ENCODE results near the gene OPALIN. TPM values are rescaled to one million over a fixed set of nuclear protein-coding genes. Genes with fewer than 3 reads are reported as not detected.
A peak's percentile ranks its signal among the peaks of the same experiment; 100 is the strongest.

The OPALIN gene
- total RNA-seq, 1 donor = not detected

DNA sequence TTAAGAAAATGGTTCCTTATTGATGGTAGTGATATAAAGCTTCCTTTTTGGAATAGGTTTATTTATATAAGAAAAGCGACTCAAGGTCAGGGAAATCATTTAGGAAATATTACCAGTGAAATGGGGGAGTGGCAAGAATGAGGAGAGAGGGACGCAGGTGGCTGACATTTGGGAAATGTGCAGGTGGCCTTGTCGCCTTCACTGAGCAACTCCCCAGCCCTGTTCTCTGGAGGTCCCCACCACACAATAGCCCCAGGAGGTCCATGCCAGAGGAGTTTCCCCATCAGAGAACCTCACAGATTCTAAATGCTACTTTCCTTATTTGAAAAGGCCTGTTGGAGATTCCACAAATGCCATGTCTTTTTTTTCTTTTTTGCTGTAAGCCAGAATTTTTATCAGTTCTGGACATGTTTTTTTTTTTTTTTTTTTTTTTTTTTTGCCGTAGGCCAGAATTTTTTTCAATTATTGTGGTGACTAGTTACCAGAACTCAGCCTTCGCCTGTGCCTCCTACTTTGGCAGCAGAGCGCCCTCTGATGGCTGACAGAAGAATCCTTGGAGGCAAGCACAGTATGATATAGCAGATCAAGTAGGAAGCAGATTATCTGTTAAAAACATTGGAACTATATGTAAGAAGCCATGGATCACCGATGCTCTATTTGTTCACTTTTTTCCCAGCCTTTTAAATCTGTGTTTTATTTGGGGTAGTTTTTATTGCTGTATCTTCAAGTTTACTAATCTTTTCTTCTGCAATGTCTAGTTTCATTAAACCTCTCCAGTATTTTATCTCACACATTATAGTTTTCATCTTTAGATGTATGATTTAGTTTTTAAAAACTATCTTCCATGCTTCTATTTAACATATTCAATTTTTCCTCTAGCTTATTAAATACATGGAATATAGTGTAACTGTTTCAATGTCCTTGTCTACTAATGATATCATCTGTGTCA lies 18.6 kb downstream of the OPALIN start:
- DNase-seq (ENCODE audit: insufficient read length, low spot score, missing footprints) = no peak
- Histone ChIP-seq H3K4me2 (ENCODE audit: insufficient read depth, low read length) (no peak overlapping the region), H3K36me3 (ENCODE audit: insufficient read depth, low read length) (no peaks in the 10 kb centered on the region), H3K4me3 (ENCODE audit: insufficient read depth, low read length) (no peak overlapping the region), H3K4me1 (ENCODE audit: insufficient read depth, low read length) (no peaks in the 10 kb centered on the region), H4K20me1 (ENCODE audit: insufficient read depth, low read length) (no peaks in the 10 kb centered on the region), H3K9me3 (ENCODE audit: low read depth, low read length) (no peaks in the 10 kb centered on the region), H3K79me2 (ENCODE audit: insufficient read depth, low read length) (no peaks in the 10 kb centered on the region), H2AFZ (ENCODE audit: low read length) (no peak overlapping the region), H3K27ac (ENCODE audit: low read depth, low read length) (no peak overlapping the region), H3K27me3 (ENCODE audit: insufficient read depth, low read length) (no peaks in the 10 kb centered on the region)
- TF ChIP-seq, protein P1, sequence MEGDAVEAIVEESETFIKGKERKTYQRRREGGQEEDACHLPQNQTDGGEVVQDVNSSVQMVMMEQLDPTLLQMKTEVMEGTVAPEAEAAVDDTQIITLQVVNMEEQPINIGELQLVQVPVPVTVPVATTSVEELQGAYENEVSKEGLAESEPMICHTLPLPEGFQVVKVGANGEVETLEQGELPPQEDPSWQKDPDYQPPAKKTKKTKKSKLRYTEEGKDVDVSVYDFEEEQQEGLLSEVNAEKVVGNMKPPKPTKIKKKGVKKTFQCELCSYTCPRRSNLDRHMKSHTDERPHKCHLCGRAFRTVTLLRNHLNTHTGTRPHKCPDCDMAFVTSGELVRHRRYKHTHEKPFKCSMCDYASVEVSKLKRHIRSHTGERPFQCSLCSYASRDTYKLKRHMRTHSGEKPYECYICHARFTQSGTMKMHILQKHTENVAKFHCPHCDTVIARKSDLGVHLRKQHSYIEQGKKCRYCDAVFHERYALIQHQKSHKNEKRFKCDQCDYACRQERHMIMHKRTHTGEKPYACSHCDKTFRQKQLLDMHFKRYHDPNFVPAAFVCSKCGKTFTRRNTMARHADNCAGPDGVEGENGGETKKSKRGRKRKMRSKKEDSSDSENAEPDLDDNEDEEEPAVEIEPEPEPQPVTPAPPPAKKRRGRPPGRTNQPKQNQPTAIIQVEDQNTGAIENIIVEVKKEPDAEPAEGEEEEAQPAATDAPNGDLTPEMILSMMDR (IDR thresholded peaks at IDR 0.05; ENCODE audit: extremely low read depth, low read depth, low read length) = peak; percentile 89

DNA sequence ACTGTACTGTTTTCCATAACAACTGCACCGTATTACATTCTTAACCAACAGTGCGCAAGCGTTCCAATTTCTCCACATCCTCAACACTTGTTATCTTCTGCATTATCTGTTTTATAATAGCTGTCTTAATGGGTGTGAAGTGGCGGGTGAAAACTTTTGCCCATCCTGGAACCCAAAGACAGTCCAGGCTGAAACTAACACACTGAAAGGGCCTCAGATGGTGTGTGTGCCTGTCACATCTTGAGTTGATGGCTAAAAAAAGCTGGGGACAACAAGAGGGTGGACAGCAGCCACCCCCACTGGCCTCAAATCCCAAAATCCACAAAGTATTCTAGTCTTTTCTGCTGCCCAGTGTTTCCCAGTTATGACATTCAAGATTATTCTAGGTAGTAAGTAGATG lies 19.4 kb downstream of the OPALIN start:
- Histone ChIP-seq H3K9me3 (ENCODE audit: low read depth, low read length) (no peaks in the 10 kb centered on the region), H3K27me3 (ENCODE audit: insufficient read depth, low read length) (no peaks in the 10 kb centered on the region), H3K36me3 (ENCODE audit: insufficient read depth, low read length) (no peaks in the 10 kb centered on the region), H3K27ac (ENCODE audit: low read depth, low read length) (no peak overlapping the region), H2AFZ (ENCODE audit: low read length) (no peak overlapping the region), H4K20me1 (ENCODE audit: insufficient read depth, low read length) (no peaks in the 10 kb centered on the region), H3K4me1 (ENCODE audit: insufficient read depth, low read length) (no peaks in the 10 kb centered on the region), H3K79me2 (ENCODE audit: insufficient read depth, low read length) (no peaks in the 10 kb centered on the region), H3K4me3 (ENCODE audit: insufficient read depth, low read length) (no peak overlapping the region), H3K4me2 (ENCODE audit: insufficient read depth, low read length) (no peak overlapping the region)
- DNase-seq (ENCODE audit: insufficient read length, low spot score, missing footprints) = no peak
- TF ChIP-seq, protein P1 (IDR thresholded peaks at IDR 0.05; ENCODE audit: extremely low read depth, low read depth, low read length) = no peak

DNA sequence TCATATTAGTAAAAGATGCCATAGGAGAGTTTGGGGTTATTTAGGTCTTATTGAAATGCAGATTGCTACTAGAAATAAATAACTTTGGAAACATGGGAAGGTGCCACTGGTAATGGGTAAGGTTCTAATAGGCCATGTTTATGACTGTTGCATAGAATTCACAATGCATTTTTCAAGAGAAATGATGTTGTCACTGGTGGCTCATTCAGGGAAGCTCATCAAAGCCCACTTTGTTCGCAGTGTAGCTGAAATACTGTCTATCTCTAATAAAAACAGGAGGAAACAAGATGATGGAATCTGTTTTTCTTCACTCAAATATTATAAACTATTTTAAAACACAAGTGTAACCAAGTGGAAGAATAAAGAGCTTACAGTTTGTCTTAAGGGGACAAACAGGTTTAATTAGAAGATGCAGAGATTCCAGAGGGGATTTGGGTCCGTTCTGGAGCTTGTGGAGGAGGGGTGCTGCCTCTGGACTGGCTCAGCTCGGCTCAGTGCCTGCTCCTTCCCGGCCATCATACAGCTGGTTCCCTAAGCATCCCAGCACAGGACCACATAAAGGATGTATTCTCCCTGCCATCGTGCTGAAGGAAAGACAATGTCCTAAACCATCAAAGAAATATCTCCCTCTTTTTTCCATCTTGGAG lies 20.4 kb downstream of the OPALIN start:
- Histone ChIP-seq H4K20me1 (ENCODE audit: insufficient read depth, low read length) (no peaks in the 10 kb centered on the region), H3K4me3 (ENCODE audit: insufficient read depth, low read length) (no peak overlapping the region), H3K27ac (ENCODE audit: low read depth, low read length) (no peak overlapping the region), H3K79me2 (ENCODE audit: insufficient read depth, low read length) (no peaks in the 10 kb centered on the region), H3K4me2 (ENCODE audit: insufficient read depth, low read length) (no peak overlapping the region), H3K4me1 (ENCODE audit: insufficient read depth, low read length) (no peaks in the 10 kb centered on the region), H3K9me3 (ENCODE audit: low read depth, low read length) (no peaks in the 10 kb centered on the region), H2AFZ (ENCODE audit: low read length) (no peak overlapping the region), H3K27me3 (ENCODE audit: insufficient read depth, low read length) (no peaks in the 10 kb centered on the region), H3K36me3 (ENCODE audit: insufficient read depth, low read length) (no peaks in the 10 kb centered on the region)
- no peak for DNase-seq (ENCODE audit: insufficient read length, low spot score, missing footprints)
- TF ChIP-seq, protein P1 (IDR thresholded peaks at IDR 0.05; ENCODE audit: extremely low read depth, low read depth, low read length) = no peak

DNA sequence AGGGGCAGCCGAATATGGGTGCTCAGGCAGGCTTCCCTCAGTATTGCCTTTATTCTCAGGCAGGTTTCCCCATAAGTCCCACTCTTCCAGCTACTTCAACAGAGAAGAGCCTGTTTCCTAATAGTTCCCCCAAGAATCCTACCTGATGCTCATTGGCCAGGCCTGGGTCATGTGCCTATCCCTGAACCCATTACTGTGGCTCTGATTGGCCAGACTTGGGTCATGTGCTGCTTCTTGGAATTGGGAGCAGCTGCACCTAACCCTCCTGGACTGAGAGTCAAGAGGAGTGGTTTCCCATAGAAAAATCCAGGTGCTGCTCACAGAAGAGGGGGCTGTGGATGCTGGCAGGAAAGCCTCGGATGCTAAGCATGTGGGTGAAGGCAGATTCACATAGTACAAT lies 21.7 kb downstream of the OPALIN start:
- H3K27me3 ChIP-seq (ENCODE audit: insufficient read depth, low read length) = no peaks in the 10 kb centered on the region
- no peak overlapping the region for H3K27ac ChIP-seq (ENCODE audit: low read depth, low read length)
- H4K20me1 ChIP-seq (ENCODE audit: insufficient read depth, low read length) = no peaks in the 10 kb centered on the region
- H3K4me3 ChIP-seq (ENCODE audit: insufficient read depth, low read length) = no peak overlapping the region
- H3K79me2 ChIP-seq (ENCODE audit: insufficient read depth, low read length) = no peaks in the 10 kb centered on the region
- TF ChIP-seq, protein P1 (IDR thresholded peaks at IDR 0.05; ENCODE audit: extremely low read depth, low read depth, low read length) = no peak
- H3K36me3 ChIP-seq (ENCODE audit: insufficient read depth, low read length) = no peaks in the 10 kb centered on the region
- H3K4me2 ChIP-seq (ENCODE audit: insufficient read depth, low read length) = no peak overlapping the region
- no peak for DNase-seq (ENCODE audit: insufficient read length, low spot score, missing footprints)
- H3K9me3 ChIP-seq (ENCODE audit: low read depth, low read length) = no peaks in the 10 kb centered on the region
- H3K4me1 ChIP-seq (ENCODE audit: insufficient read depth, low read length) = no peaks in the 10 kb centered on the region
- H2AFZ ChIP-seq (ENCODE audit: low read length) = no peak overlapping the region
